PC-3 (cell line): Measurements from ENCODE around the gene HDAC9. TPM values are rescaled to one million over a fixed set of nuclear protein-coding genes. Genes with fewer than 3 reads are reported as not detected.

Experiments used
- ATAC-seq: fragments of 200-7000 bp; cut with Tn5 transposase; 2 replicates; pipeline ENCODE4 v1.9.1; 2020; ENCODE audit warnings: mild to moderate bottlenecking, moderate library complexity
- BruUV-seq: library from RNA; stranded (reverse); fragments of 400-500 nt; replicated peaks from 2 replicates; lab custom pipeline; 2021; lab: Mats Ljungman, UMichigan
- CTCF ChIA-PET: fragments of 300-600 bp; sonication (Branson Sonifier 250); formaldehyde crosslinking; loops from one replicate; lab custom pipeline; 2022; ENCODE audit warnings: antibody characterized with exemption; lab: Charles Lee
- POLR2A ChIA-PET: fragments of 300-600 bp; sonication (Branson Sonifier 250); formaldehyde crosslinking; loops from one replicate; lab custom pipeline; 2022; ENCODE audit warnings: antibody characterized with exemption; ENCODE audit not compliant: unreplicated experiment; lab: Charles Lee
- DNase-seq: peaks from one replicate; pipeline ENCODE4 v3.0.0-alpha.2; 2015
- H2AFZ ChIP-seq: fragments of 300-600 bp; sonication (generic); 2 replicates; pipeline ENCODE4 v1.6.0; 2016; ENCODE audit warnings: antibody characterized with exemption, low read length
- H3F3A ChIP-seq: fragments of 300-600 bp; sonication (generic); one replicate; pipeline ENCODE4 v1.6.0; 2017; ENCODE audit warnings: antibody characterized with exemption, low read length, control low read depth, mild to moderate bottlenecking; ENCODE audit not compliant: unreplicated experiment
- H3K27ac ChIP-seq: fragments of 300-600 bp; sonication (generic); 2 replicates; pipeline ENCODE4 v1.5.1; 2016; ENCODE audit warnings: mild to moderate bottlenecking, low read length
- H3K27me3 ChIP-seq: fragments of 300-600 bp; sonication (generic); 2 replicates; pipeline ENCODE4 v1.6.1; 2016; ENCODE audit warnings: low read length, mixed read lengths
- H3K36me3 ChIP-seq: fragments of 300-600 bp; sonication (generic); 2 replicates; pipeline ENCODE4 v1.6.1; 2016; ENCODE audit warnings: low read depth, mixed run types, low read length, mixed read lengths
- H3K4me1 ChIP-seq: fragments of 300-600 bp; sonication (generic); 2 replicates; pipeline ENCODE4 v1.5.1; 2016; ENCODE audit warnings: low read length; ENCODE audit not compliant: insufficient read depth
- H3K4me2 ChIP-seq: fragments of 300-600 bp; sonication (generic); 2 replicates; pipeline ENCODE4 v1.6.0; 2016; ENCODE audit warnings: low read length
- H3K4me3 ChIP-seq: fragments of 300-600 bp; sonication (generic); 2 replicates; pipeline ENCODE4 v1.5.1; 2016; ENCODE audit warnings: mild to moderate bottlenecking, low read length, mixed read lengths
- H3K79me2 ChIP-seq: fragments of 300-600 bp; sonication (generic); 2 replicates; pipeline ENCODE4 v1.6.1; 2017; ENCODE audit warnings: low read length, mixed read lengths
- H3K9ac ChIP-seq: fragments of 300-600 bp; sonication (generic); 2 replicates; pipeline ENCODE4 v1.6.0; 2016; ENCODE audit warnings: mild to moderate bottlenecking, low read length
- H3K9me2 ChIP-seq: fragments of 300-600 bp; sonication (generic); replicated peaks from 2 replicates; pipeline ENCODE4 v1.6.1; 2016; ENCODE audit warnings: mixed run types, low read length, mixed read lengths
- H3K9me3 ChIP-seq: fragments of 300-600 bp; sonication (generic); 2 replicates; pipeline ENCODE4 v1.6.1; 2016; ENCODE audit warnings: low read length, mixed read lengths
- H4K20me1 ChIP-seq: fragments of 300-600 bp; sonication (generic); 2 replicates; pipeline ENCODE4 v1.6.1; 2016; ENCODE audit warnings: low read length, mixed read lengths
- CTCF ChIP-seq: fragments of 300-600 bp; sonication (generic); conservative IDR thresholded peaks from 2 replicates; pipeline ENCODE4 v1.5.1; 2017; ENCODE audit warnings: antibody characterized with exemption, low read depth, mild to moderate bottlenecking, low read length
- EZH2 ChIP-seq: fragments of 300-600 bp; sonication (generic); IDR thresholded peaks from one replicate; pipeline ENCODE4 v1.6.1; 2017; ENCODE audit warnings: antibody characterized with exemption, mild to moderate bottlenecking, low read length; ENCODE audit not compliant: unreplicated experiment
- EZH2phosphoT487 ChIP-seq: fragments of 300-600 bp; sonication (generic); IDR thresholded peaks from 2 replicates; pipeline ENCODE4 v1.6.1; 2018; ENCODE audit warnings: mild to moderate bottlenecking, antibody characterized with exemption, low read length, borderline replicate concordance
- intact Hi-C: fragments of 100-400 bp; cut with micrococcal nuclease; formaldehyde crosslinking; loops from 2 replicates; pipeline ENCODE4 v1.9.0; 2023
- total RNA-seq: library from RNA; depleted of rRNA; stranded (reverse); fragments of >200 nt; gene quantifications from 2 replicates; pipeline ENCODE4 v1.2.3, GENCODE V29; 2014

The HDAC9 gene
- total RNA-seq, 1 experiment from 2014 or later: 7.8 TPM

GRCh38 chr7:18693406-18693805, 197.9 kb downstream of the HDAC9 start:
- H3K9ac ChIP-seq: no peak overlapping the region
- TF ChIP-seq EZH2phosphoT487 (no peak), CTCF (peak; percentile 88), EZH2 (no peak)
- no peaks in the 10 kb centered on the region for H3K79me2 ChIP-seq
- H3F3A ChIP-seq: no peaks in the 10 kb centered on the region
- H3K9me3 ChIP-seq: no peaks in the 10 kb centered on the region
- no peaks in the 10 kb centered on the region for H3K27me3 ChIP-seq
- H3K4me2 ChIP-seq: no peak overlapping the region
- BruUV-seq: no TSS peak
- ChIA-PET CTCF (interaction anchor here (0.6 to 1.0 kb wide), 5 partner anchors 202 to 893 kb away, joined by 3 to 5 read pairs (median 3); no protein-coding TSS in a partner anchor), POLR2A (interaction anchor here (0.6 kb wide), 1 partner anchor 426 kb away, joined by 3 read pairs; no protein-coding TSS in a partner anchor)
- no peaks in the 10 kb centered on the region for H3K4me1 ChIP-seq
- no peak overlapping the region for H2AFZ ChIP-seq
- H3K9me2 ChIP-seq: no peaks in the 10 kb centered on the region
- intact Hi-C loops: loop anchor here (1.0 to 10.0 kb wide), 7 partner anchors 201 to 971 kb away; no protein-coding TSS in a partner anchor
- H3K4me3 ChIP-seq: no peak overlapping the region
- DNase-seq (peak; percentile 71), ATAC-seq (peak; percentile 87)
- no peaks in the 10 kb centered on the region for H4K20me1 ChIP-seq
- H3K36me3 ChIP-seq: no peaks in the 10 kb centered on the region
- no peak overlapping the region for H3K27ac ChIP-seq

GRCh38 chr7:18693816-18694215, 198.3 kb downstream of the HDAC9 start:
- Histone ChIP-seq H4K20me1 (no peaks in the 10 kb centered on the region), H3K27me3 (no peaks in the 10 kb centered on the region), H3K4me3 (no peak overlapping the region), H2AFZ (no peak overlapping the region), H3K9me2 (no peaks in the 10 kb centered on the region), H3K27ac (no peak overlapping the region), H3K4me1 (no peaks in the 10 kb centered on the region), H3K9ac (no peak overlapping the region), H3K4me2 (no peak overlapping the region), H3K9me3 (no peaks in the 10 kb centered on the region), H3K79me2 (no peaks in the 10 kb centered on the region), H3K36me3 (no peaks in the 10 kb centered on the region), H3F3A (no peaks in the 10 kb centered on the region)
- POLR2A ChIA-PET: no interaction called here
- ATAC-seq (no peak), DNase-seq (no peak)
- CTCF ChIA-PET: interaction anchor here (0.7 to 1.0 kb wide), 3 partner anchors 202 to 798 kb away, joined by 3 to 5 read pairs (median 3); no protein-coding TSS in a partner anchor
- intact Hi-C loops: loop anchor here (1.0 to 10.0 kb wide), 7 partner anchors 201 to 971 kb away; no protein-coding TSS in a partner anchor
- BruUV-seq: no TSS peak
- TF ChIP-seq EZH2: no peak
- no peak for TF ChIP-seq CTCF
- no peak for TF ChIP-seq EZH2phosphoT487

- Histone ChIP-seq H3K4me3 (no peak overlapping the region), H3K36me3 (no peaks in the 10 kb centered on the region), H3K27me3 (no peaks in the 10 kb centered on the region), H3K4me1 (no peaks in the 10 kb centered on the region), H2AFZ (no peak overlapping the region), H3K79me2 (no peaks in the 10 kb centered on the region), H4K20me1 (no peaks in the 10 kb centered on the region), H3F3A (no peaks in the 10 kb centered on the region), H3K9me3 (no peaks in the 10 kb centered on the region), H3K27ac (no peak overlapping the region), H3K4me2 (no peak overlapping the region), H3K9me2 (no peaks in the 10 kb centered on the region), H3K9ac (no peak overlapping the region)
- CTCF ChIA-PET: no interaction called here
- no TSS peak for BruUV-seq
- ATAC-seq (no peak), DNase-seq (no peak)
- intact Hi-C loops: loop anchor here (5.0 to 10.0 kb wide), 6 partner anchors 200 to 970 kb away; no protein-coding TSS in a partner anchor
- TF ChIP-seq EZH2phosphoT487: no peak
- TF ChIP-seq EZH2: no peak
- no peak for TF ChIP-seq CTCF
- POLR2A ChIA-PET: no interaction called here
These were observed 198.9 kb downstream of the HDAC9 start for GRCh38 chr7:18694484-18694883.
